Stomach (tissue), 9 donors: ENCODE measurements around the gene ANKS1B. TPM values are rescaled to one million over a fixed set of nuclear protein-coding genes. Genes with fewer than 3 reads are reported as not detected.

Source experiments
- DNase-seq, 2 donors: peaks; one replicate each; pipeline versions ENCODE4 v3.0.0 to v3.0.0-alpha.2; 2013 to 2019
- H3K27ac ChIP-seq, 5 donors: fragments of 200-600 bp in 4 of 5; sonication (generic) in 4 of 5; one replicate each; pipeline ENCODE4 v1.5.1; 2013 to 2019; ENCODE audit warnings: mild to moderate bottlenecking in 1 of 5, moderate library complexity in 1 of 5
- H3K27me3 ChIP-seq, 3 donors: fragments of 200-600 bp; sonication (generic); one replicate each; pipeline ENCODE4 v1.5.1; 2017 to 2019; ENCODE audit warnings: mixed run types in 1 of 3
- H3K36me3 ChIP-seq, 4 donors: fragments of 200-600 bp; sonication (generic); 1 replicate in 3 of 4; 2 replicates in 1 of 4; pipeline ENCODE4 v1.5.1; 2016 to 2019
- H3K4me1 ChIP-seq, 4 donors: fragments of 200-600 bp; sonication (generic); one replicate each; pipeline ENCODE4 v1.5.1; 2016 to 2019
- H3K4me3 ChIP-seq, 4 donors: fragments of 200-600 bp; sonication (generic) in 3 of 4; one replicate each; pipeline ENCODE4 v1.5.1; 2016 to 2019; ENCODE audit warnings: mild to moderate bottlenecking in 1 of 4
- H3K9me3 ChIP-seq, 4 donors: fragments of 200-600 bp; sonication (generic); one replicate each; pipeline ENCODE4 v1.5.1; 2016 to 2019
- CTCF ChIP-seq, 7 experiments: fragments of 450-650 bp in 4 of 7; fragments of 200-600 bp in 3 of 7; sonication (generic) in 3 of 7; IDR thresholded peaks; one replicate each; pipeline ENCODE4 v1.5.1; 2016 to 2019; ENCODE audit warnings: antibody characterized with exemption in 7 of 7, control low read depth in 2 of 7, mild to moderate bottlenecking in 1 of 7
- EP300 ChIP-seq: sonication (generic); formaldehyde crosslinking; IDR thresholded peaks from one replicate; pipeline ENCODE4 v1.6.1; 2017; ENCODE audit warnings: antibody characterized with exemption
- POLR2A ChIP-seq, 4 donors: fragments of 450-650 bp; IDR thresholded peaks; one replicate each; pipeline ENCODE4 v1.6.1; 2016; ENCODE audit warnings: antibody characterized with exemption in 4 of 4, control low read depth in 2 of 4, mild to moderate bottlenecking in 1 of 4, moderate library complexity in 1 of 4
- POLR2AphosphoS5 ChIP-seq, 3 donors: sonication (generic); formaldehyde crosslinking; IDR thresholded peaks; one replicate each; pipeline ENCODE4 v1.6.1; 2016; ENCODE audit warnings: antibody characterized with exemption in 3 of 3
- WGBS, 5 donors: extraction: QIAGEN DNeasy Blood & Tissue Kit in 3 of 5; methylation state at CpG; one replicate each; pipeline versions ENCODE4 v1.1.5 to v1.1.7; 2013 to 2018; 5-methylcytosine and 5-hydroxymethylcytosine counted together
- intact Hi-C: fragments of 100-400 bp; cut with DNase I; formaldehyde crosslinking; loops from one replicate; pipeline ENCODE4 v1.15.1; 2023; ENCODE audit warnings: low total_unique reads
- polyA plus RNA-seq, 3 donors: library from polyadenylated mRNA; stranded (reverse); fragments of 200-250 nt; gene quantifications; one replicate each; pipeline ENCODE4 v1.2.3, GENCODE V29; 2013
- total RNA-seq, 5 donors: library from RNA; depleted of rRNA; stranded (reverse); fragments of >200 nt; gene quantifications; one replicate each; pipeline versions ENCODE4 v1.1.0 to v1.2.3, GENCODE V29; 2014 to 2016
- donor health status: healthy with polysubstance abuse.
- donor health status: Bipolar disorder and iron deficiency.
- donor health status: healthy.

Gene ANKS1B
- total and polyA plus RNA-seq, 8 donors: 0.73 to 26.8 (median 2.2) TPM; not detected in 2

- Histone ChIP-seq H3K4me3 (no peak overlapping the region), H3K36me3 (no peaks in the 10 kb centered on the region), H3K27me3 (no peaks in the 10 kb centered on the region), H3K27ac (no peak overlapping the region), H3K4me1 (no peaks in the 10 kb centered on the region), H3K9me3 (no peaks in the 10 kb centered on the region)
- intact Hi-C loops: no loop called here
- 69 to 80% (median 77%) methylated on average over 2 of the region's 2 CpGs for WGBS, 5 donors
- TF ChIP-seq POLR2AphosphoS5 (IDR thresholded peaks at IDR 0.05) (no peak), CTCF (IDR thresholded peaks at IDR 0.05) (no peak), POLR2A (IDR thresholded peaks at IDR 0.05) (no peak), EP300 (no peak)
- no peak for DNase-seq
These were observed 837.6 kb downstream of the ANKS1B start for GRCh38 chr12:99147130-99147529.

DNA sequence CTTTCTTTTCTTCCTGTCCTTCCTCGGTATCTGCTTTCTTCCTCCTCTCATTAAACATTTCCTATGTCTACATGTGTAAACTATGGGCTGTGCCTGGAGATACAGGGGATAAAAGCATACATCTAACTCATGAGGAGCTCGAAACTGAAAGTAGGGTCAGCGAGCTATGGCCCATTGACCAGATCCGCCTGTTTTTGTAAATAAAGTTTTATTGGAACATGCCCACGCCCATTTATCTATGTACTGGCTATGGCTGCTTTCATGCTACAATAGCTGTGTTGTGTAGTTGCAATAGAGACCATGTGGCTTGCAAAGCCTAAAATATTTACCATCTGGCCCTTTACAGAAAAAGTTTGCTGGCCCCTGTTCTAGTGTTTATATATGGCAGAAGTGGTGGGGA is 838.0 kb downstream of the ANKS1B start:
- Histone ChIP-seq H3K4me1 (no peaks in the 10 kb centered on the region), H3K9me3 (no peaks in the 10 kb centered on the region), H3K27ac (no peak overlapping the region), H3K27me3 (no peaks in the 10 kb centered on the region), H3K4me3 (no peak overlapping the region), H3K36me3 (no peaks in the 10 kb centered on the region)
- TF ChIP-seq CTCF (IDR thresholded peaks at IDR 0.05) (no peak), EP300 (no peak), POLR2A (IDR thresholded peaks at IDR 0.05) (no peak), POLR2AphosphoS5 (IDR thresholded peaks at IDR 0.05) (no peak)
- DNase-seq: no peak
- 55 to 74% (median 62%) methylated on average over 5 of the region's 5 CpGs for WGBS, 5 donors
- intact Hi-C loops: no loop called here

GRCh38 chr12:99146185-99146584 is 838.6 kb downstream of the ANKS1B start:
- TF ChIP-seq POLR2A (IDR thresholded peaks at IDR 0.05) (no peak), POLR2AphosphoS5 (IDR thresholded peaks at IDR 0.05) (no peak), CTCF (IDR thresholded peaks at IDR 0.05) (no peak), EP300 (no peak)

GRCh38 chr12:99142651-99143050 is 842.1 kb downstream of the ANKS1B start:
- DNase-seq: peak in 1 of 2 donors; percentile 36
- TF ChIP-seq POLR2AphosphoS5 (IDR thresholded peaks at IDR 0.05): no peak
- TF ChIP-seq CTCF (IDR thresholded peaks at IDR 0.05): no peak
- no peak for TF ChIP-seq EP300
- TF ChIP-seq POLR2A (IDR thresholded peaks at IDR 0.05): no peak
- Histone ChIP-seq H3K27me3 (no peaks in the 10 kb centered on the region), H3K27ac (no peak overlapping the region), H3K9me3 (no peaks in the 10 kb centered on the region), H3K4me1 (no peaks in the 10 kb centered on the region), H3K36me3 (no peaks in the 10 kb centered on the region), H3K4me3 (no peak overlapping the region)
- intact Hi-C loops: no loop called here

More at GRCh38 chr12:99146185-99146584, 838.6 kb downstream of the ANKS1B start:
- intact Hi-C loops: no loop called here
- Histone ChIP-seq H3K27ac (no peak overlapping the region), H3K4me1 (no peaks in the 10 kb centered on the region), H3K9me3 (no peaks in the 10 kb centered on the region), H3K36me3 (no peaks in the 10 kb centered on the region), H3K27me3 (no peaks in the 10 kb centered on the region), H3K4me3 (no peak overlapping the region)
- no peak for DNase-seq
- 68 to 77% (median 73%) methylated on average over 5 of the region's 5 CpGs for WGBS, 5 donors
